IPS-15b (cell line): Measurements from ENCODE around the gene TOMM5.

Experiments
- H3K27me3 ChIP-seq: one replicate; pipeline ENCODE4 v1.6.1; 2013; ENCODE audit warnings: low read length; ENCODE audit not compliant: control insufficient read depth, insufficient read depth
- H3K36me3 ChIP-seq: one replicate; pipeline ENCODE4 v1.6.1; 2013; ENCODE audit warnings: low read length; ENCODE audit not compliant: control insufficient read depth, insufficient read depth
- H3K4me1 ChIP-seq: one replicate; pipeline ENCODE4 v1.6.1; 2013; ENCODE audit warnings: mild to moderate bottlenecking, low read length; ENCODE audit not compliant: control insufficient read depth, insufficient read depth
- H3K4me3 ChIP-seq: one replicate; pipeline ENCODE4 v1.5.1; 2013; ENCODE audit warnings: low read depth, low read length
- H3K9ac ChIP-seq: one replicate; pipeline ENCODE4 v1.6.1; 2013; ENCODE audit warnings: low read depth, mild to moderate bottlenecking, low read length
- H3K9me3 ChIP-seq: one replicate; pipeline ENCODE4 v1.6.1; 2013; ENCODE audit warnings: mild to moderate bottlenecking, low read length; ENCODE audit not compliant: control insufficient read depth, insufficient read depth

The TOMM5 gene

DNA sequence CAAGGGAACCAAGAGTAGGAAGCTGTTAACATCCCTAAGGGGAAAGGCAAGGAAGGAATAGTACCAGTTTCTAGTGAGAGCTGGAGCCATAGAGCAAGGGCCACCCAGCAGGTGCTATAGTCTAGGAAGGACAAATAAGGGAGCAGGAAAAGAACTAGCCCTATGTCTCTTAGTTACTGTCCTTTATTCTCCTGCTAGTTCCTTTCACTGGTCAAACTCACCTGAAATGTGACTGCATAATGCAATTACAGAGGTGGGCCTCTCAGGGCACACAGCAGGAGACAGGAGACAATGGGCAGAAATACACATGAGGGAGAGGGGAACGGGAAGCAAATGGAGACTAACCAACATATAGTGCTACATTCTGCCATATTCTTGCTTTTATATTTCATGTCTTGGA lies 31.7 kb upstream of the TOMM5 start:
- Histone ChIP-seq H3K27me3 (peaks cover 2% of the 10 kb centered on the region), H3K4me3 (no peak overlapping the region), H3K9me3 (no peaks in the 10 kb centered on the region), H3K4me1 (peaks cover 5% of the 10 kb centered on the region), H3K36me3 (no peaks in the 10 kb centered on the region), H3K9ac (no peak overlapping the region)

DNA sequence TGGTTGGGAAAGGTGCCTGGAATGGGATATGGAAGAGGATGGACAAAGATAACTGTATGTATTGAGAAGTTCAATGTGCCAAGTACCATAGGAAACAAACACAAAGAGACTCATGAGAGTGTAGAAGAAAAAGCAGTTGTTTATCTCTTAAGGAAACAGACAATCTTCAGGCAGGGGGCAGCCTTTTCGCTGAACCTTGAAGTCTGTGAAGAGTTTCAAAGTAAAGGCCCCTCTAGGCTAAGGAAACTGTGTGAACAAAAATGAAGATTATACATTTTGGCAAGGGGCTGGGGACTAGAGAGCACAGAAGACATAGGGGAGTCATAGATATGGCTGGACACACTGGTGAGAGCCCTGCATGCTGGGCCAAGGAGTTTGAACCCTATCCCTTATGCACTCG lies 30.9 kb upstream of the TOMM5 start:
- Histone ChIP-seq H3K4me3 (no peak overlapping the region), H3K36me3 (no peaks in the 10 kb centered on the region), H3K4me1 (peaks cover 5% of the 10 kb centered on the region)

DNA sequence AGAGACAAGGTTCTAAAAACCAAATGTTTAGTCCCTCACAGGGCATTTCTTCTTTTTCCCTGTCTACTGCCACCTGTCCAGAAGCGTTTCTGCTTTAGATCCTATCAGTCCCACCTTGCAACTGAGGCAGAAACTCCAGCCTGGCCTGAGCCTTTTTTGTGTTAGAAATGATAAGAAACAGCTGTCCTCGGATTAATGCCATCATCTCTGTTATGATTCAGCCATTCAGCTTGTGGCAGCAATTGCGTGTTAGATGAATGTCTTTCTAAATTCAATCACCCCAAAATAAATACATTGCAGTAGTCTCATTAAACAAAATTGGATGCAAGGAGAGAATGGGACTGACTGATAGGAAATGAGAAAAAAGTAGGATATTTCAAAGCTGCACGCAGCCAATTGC lies 30.1 kb upstream of the TOMM5 start:
- Histone ChIP-seq H3K27me3 (peaks cover 2% of the 10 kb centered on the region), H3K4me1 (peaks cover 5% of the 10 kb centered on the region), H3K36me3 (no peaks in the 10 kb centered on the region), H3K9me3 (no peaks in the 10 kb centered on the region), H3K9ac (no peak overlapping the region), H3K4me3 (no peak overlapping the region)

More for the DNA sequence above, 30.9 kb upstream of the TOMM5 start:
- Histone ChIP-seq H3K9me3 (no peaks in the 10 kb centered on the region), H3K27me3 (peaks cover 2% of the 10 kb centered on the region), H3K9ac (no peak overlapping the region)

DNA sequence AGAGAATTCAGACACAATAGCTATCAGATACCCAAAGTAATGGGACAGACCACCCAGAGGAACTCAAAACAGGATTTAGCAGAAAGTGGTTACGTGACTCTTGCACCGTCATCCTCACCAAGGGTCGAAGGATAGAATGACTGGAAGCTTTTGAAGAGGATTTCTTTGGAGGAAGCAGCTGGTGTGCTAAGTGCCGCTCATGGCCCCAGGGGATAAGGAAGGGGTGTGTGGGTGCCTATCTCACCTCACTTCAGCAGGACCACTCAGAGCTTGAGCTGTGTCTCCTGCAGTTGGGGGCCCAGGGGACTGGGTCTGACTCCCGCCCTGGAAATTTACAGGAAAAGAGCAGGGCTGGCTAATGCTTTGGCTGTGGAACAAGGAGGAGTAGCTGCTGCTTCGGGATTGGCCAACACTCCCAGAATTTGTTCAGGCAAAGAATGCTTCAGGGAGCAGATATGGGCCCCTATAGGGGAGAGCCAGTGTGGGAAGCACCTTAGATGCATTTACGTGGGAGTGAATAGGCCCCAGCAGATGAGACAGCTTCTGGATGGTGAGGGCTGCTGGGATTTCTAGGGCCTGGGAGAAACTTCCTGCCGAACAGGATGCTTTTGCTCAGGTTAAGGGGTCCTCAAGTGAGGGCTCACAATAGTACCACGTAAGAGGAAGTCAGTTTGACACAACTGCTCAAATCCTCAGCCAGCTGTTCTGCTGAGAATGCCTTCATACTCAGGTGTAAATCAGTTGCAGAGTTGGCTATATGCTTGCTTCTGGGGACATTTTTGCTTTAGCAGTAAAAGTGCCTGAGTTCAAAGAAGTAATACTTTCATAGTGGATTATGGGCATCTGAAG lies 29.1 kb upstream of the TOMM5 start:
- peaks cover 4% of the 10 kb centered on the region for H3K27me3 ChIP-seq
- H3K36me3 ChIP-seq = no peaks in the 10 kb centered on the region
- no peaks in the 10 kb centered on the region for H3K9me3 ChIP-seq
- H3K4me1 ChIP-seq = peaks cover 3% of the 10 kb centered on the region
- H3K4me3 ChIP-seq = no peak overlapping the region
- H3K9ac ChIP-seq = no peak overlapping the region

DNA sequence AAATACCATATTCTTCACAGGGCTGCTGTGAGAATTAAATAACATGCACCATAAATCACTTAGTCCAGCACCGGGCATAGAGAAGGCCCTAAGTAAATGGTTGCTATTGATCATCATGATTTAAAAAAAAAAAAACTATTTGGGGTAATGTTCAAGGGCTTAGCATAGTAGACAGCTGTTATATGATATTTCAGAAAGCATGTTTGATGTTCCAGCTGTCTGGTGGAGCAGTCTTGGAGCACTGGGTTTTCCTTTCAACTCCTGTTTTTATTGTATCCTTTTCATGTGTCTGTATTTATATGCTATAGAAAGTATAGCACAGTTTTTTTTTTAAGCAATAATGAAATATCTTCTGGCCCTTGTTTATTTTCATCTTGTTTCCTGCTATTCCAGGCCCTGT lies 28.0 kb upstream of the TOMM5 start:
- Histone ChIP-seq H3K4me3 (no peak overlapping the region), H3K27me3 (peaks cover 4% of the 10 kb centered on the region), H3K4me1 (peaks cover 3% of the 10 kb centered on the region), H3K36me3 (no peaks in the 10 kb centered on the region), H3K9me3 (no peaks in the 10 kb centered on the region), H3K9ac (no peak overlapping the region)

DNA sequence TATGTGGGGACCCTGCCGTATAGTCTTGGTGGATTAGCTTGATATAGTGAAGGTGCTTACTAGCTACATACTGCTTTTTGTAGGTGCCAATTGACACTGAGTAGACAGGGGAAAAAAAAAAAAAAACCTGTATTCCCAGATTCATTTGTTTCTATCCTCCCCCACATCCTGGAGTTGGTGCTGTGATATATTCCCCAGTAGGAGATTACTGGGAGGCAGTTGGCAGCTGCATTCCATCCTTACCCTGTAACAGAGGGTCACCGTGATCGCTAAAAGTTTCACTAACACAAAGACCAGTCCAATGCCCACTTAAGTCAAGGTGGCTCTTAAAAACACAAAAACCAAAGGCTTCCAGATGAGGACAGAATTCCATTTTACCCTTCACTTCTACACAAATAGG lies 27.4 kb upstream of the TOMM5 start:
- Histone ChIP-seq H3K27me3 (peaks cover 4% of the 10 kb centered on the region), H3K36me3 (no peaks in the 10 kb centered on the region), H3K9me3 (no peaks in the 10 kb centered on the region), H3K9ac (no peak overlapping the region), H3K4me1 (peaks cover 3% of the 10 kb centered on the region), H3K4me3 (no peak overlapping the region)

DNA sequence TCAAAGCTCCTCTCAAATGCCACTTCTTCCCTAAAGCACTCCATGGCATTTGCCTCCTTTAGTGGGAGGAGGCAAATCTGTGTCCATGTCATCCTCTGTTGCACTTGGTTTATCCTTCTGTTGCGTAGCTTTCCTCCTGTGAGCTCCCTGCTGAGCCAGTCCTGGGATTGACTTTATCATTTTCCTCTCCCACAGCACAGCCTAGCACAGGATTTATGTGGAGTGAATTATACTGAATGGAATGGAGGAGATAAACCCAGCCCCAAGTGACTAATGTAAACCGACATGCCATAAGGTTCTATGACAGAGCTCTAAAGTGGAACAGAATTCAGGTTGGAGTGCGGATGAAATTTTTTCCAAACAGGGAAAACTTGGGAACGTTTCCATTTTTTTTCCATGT lies 26.4 kb upstream of the TOMM5 start:
- H3K9me3 ChIP-seq = no peaks in the 10 kb centered on the region
- H3K4me3 ChIP-seq = no peak overlapping the region
- H3K36me3 ChIP-seq = no peaks in the 10 kb centered on the region
- no peaks in the 10 kb centered on the region for H3K4me1 ChIP-seq
- H3K27me3 ChIP-seq = peaks cover 6% of the 10 kb centered on the region
- H3K9ac ChIP-seq = no peak overlapping the region

DNA sequence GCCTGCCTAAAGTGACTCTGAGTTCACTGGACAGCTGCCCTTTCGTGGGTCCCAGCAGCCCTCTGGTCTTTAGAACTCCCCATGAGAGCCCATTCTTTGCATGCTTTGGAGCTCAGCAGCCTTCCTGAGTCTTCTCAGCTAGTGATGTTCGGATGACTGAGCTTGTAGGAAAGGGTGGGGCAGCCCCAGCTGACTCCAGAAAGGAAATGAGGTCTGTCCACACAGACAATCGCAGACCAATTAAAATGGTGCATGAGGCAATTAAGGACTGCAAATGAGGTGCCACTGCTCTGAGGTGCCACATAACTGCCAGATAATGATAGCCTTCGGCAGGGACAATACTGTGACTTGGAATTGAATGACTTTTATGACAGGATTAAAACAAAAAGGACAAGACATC lies 25.4 kb upstream of the TOMM5 start:
- Histone ChIP-seq H3K9ac (no peak overlapping the region), H3K9me3 (no peaks in the 10 kb centered on the region), H3K4me1 (no peaks in the 10 kb centered on the region), H3K36me3 (no peaks in the 10 kb centered on the region), H3K4me3 (no peak overlapping the region), H3K27me3 (peaks cover 6% of the 10 kb centered on the region)

DNA sequence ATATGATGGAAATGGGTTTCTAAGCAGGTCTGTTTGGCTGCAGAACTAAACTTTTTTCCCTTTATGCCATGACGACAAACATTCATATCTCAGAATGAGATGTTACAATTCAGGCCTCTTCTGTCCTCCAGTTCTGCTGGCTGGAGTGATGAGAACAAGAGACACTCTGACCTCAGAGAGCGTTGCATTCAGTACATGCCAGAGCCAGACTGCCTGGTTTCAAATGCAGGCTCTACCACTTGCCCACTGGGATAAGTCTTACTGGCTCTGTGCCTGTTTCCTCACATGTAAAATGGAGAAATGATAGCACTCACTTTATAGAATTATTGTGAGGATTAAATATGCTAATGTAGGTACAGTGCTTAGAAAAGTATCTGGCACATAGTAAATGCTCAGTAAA lies 24.8 kb upstream of the TOMM5 start:
- H3K9me3 ChIP-seq = no peaks in the 10 kb centered on the region
- H3K36me3 ChIP-seq = no peaks in the 10 kb centered on the region
- no peaks in the 10 kb centered on the region for H3K4me1 ChIP-seq
- H3K27me3 ChIP-seq = peaks cover 6% of the 10 kb centered on the region
- H3K9ac ChIP-seq = no peak overlapping the region
- H3K4me3 ChIP-seq = no peak overlapping the region

DNA sequence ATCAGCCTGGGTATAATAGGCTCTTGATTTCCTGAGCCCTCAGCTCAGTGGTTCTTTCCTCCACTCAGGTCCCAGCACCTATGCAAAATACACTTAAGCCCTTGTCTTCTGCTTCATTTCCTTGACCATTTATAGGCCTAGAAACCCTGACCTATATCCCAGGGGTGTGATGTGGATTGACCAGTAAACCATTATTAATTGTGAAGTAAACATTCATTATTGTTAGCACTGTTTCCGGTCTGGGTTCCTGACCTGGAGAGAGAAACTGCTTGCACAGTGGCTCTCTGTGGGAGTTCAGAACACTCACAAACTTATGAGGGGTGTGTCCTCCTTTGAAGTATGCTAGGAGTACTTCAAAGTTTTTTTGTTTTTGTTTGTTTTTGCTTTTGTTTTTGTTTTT lies 19.6 kb upstream of the TOMM5 start:
- Histone ChIP-seq H3K27me3 (peaks cover 4% of the 10 kb centered on the region), H3K9me3 (no peaks in the 10 kb centered on the region), H3K36me3 (no peaks in the 10 kb centered on the region), H3K4me1 (no peaks in the 10 kb centered on the region), H3K4me3 (no peak overlapping the region), H3K9ac (no peak overlapping the region)

DNA sequence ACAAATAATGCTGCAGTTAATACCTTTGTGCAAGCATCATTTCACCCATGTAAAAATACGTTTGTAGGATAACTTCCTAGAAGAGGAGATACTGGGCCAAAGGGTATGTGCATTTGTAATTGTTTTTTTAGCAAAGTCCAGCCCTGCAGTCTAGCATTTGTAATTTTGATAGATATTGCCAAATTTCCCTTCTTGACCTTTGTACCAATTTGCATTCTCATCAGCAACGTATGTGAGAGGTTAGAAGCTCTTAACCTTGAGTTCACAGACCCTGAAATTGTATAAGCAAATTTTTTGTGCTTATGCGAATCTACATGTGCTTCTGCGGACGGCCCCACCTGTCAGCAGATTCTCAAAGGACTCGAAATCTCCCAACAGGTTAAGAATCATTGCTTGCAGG lies 18.6 kb upstream of the TOMM5 start:
- H3K9me3 ChIP-seq = no peaks in the 10 kb centered on the region

DNA sequence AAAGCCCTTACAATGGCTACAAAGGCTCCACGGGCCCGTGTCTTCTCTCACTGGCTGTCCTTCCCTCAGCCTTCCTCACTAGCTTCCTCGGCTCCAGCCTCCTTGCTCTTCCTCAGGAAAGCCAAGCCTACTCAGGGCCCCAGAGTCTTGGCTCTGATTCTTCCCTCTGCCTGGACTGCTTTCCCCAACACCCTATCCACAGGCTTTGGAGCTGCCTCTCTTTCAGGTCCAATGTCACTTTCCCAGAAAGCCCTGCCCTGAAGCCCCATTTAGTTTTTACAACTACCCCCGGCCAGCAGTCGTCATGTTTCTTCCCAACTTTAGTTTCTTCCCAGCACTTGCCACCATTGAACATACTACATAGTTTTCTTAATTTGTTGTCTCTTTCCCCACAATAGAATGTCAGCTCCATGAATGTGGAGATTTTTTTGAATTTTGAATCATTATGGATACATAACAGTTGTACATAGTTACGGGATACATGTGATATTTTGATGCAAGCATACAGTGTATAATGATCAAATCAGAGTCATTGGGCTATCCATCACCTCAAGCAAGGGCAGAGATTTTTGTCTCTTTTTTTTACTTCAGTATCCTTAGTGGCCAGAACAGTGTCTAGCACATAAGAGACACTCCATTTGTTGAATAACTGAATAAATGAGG lies 17.5 kb upstream of the TOMM5 start:
- Histone ChIP-seq H3K36me3 (no peaks in the 10 kb centered on the region), H3K4me3 (no peak overlapping the region), H3K4me1 (no peaks in the 10 kb centered on the region), H3K9me3 (no peaks in the 10 kb centered on the region), H3K9ac (no peak overlapping the region), H3K27me3 (peaks cover 2% of the 10 kb centered on the region)

More for the DNA sequence above, 18.6 kb upstream of the TOMM5 start:
- peaks cover 2% of the 10 kb centered on the region for H3K27me3 ChIP-seq
- no peaks in the 10 kb centered on the region for H3K4me1 ChIP-seq
- no peak overlapping the region for H3K4me3 ChIP-seq
- H3K9ac ChIP-seq = no peak overlapping the region
- no peaks in the 10 kb centered on the region for H3K36me3 ChIP-seq
